ENCODE data around the gene SSTR4.

The SSTR4 gene

DNA sequence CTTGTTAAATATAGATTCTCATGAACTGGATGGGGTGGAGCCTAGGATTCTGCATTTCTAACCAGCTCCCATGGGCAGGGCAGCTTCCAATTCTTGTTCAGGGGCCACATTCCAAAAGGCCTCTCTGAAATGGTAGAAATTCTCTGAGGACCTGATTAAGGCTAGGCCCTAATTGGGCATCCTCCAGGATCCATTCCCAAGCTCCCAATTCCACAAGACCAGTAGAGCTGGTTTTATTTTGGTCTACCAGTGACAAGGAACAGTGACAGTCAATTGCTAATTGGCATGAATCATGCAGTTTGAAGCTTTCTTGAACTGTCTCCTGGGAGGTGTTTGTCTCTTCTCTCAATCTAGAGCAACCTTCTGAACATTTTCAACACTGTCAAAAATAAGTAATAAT, 11.3 kb downstream of the SSTR4 start:
- no peak for DNase-seq

DNA sequence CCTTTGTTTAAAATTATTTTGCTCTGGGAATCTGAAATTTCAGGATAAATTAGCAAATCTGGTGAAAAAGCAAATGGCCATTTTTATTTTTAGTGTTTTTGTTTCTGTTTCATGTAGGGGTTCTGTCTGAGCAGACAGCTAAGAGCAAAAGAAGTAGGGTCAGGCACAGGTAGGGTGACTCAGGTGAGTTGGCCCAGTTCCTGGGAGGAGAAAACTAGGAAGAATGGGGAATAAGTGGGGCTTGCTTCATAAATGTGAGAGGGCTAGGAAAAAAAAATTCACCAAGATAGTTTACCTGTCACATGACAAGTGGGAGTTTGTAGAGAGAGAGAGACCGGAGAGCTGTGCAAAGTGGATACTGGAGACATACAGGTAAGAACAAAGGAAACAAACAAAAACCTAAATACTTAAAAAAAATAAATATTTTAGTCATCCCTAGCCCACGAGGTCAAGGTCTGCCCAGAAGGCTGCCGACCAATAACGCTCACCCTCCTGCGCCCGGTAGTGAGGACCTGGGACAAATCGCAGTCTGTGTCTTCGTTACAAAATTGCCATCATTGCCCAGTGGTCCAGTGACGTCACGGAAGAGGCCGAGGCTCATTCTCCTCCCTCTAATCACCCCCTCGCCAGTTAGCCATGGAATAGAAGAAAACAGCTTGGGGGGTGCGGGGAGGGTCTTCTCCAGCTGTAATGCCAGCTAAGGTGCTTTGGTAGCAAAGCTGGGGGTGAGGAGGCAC, 12.1 kb downstream of the SSTR4 start:
- DNase-seq: no peak

DNA sequence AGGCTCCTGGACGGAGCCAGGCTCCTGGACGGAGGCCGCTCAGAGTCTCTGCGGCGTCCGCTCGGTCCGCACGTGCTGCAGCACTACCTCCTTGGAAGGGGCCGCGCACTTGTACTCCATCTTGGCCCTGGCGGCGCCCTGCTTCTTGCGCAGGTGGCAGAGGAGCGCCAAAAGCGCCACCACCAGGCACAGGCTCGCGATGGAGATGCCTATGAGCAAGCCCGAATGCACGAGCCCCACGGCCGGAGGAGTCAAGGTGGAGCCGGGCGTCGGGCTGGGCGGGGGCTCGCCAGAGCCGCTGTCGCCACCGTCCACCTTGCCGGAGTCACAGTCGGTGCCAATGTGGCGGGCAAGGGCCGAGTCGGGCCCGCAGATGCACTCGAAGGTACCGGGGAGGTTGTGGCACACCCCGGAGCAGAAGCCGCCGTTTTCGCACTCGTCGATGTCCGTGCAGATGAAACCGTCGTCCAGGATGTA, 12.7 kb downstream of the SSTR4 start:
- DNase-seq: no peak

DNA sequence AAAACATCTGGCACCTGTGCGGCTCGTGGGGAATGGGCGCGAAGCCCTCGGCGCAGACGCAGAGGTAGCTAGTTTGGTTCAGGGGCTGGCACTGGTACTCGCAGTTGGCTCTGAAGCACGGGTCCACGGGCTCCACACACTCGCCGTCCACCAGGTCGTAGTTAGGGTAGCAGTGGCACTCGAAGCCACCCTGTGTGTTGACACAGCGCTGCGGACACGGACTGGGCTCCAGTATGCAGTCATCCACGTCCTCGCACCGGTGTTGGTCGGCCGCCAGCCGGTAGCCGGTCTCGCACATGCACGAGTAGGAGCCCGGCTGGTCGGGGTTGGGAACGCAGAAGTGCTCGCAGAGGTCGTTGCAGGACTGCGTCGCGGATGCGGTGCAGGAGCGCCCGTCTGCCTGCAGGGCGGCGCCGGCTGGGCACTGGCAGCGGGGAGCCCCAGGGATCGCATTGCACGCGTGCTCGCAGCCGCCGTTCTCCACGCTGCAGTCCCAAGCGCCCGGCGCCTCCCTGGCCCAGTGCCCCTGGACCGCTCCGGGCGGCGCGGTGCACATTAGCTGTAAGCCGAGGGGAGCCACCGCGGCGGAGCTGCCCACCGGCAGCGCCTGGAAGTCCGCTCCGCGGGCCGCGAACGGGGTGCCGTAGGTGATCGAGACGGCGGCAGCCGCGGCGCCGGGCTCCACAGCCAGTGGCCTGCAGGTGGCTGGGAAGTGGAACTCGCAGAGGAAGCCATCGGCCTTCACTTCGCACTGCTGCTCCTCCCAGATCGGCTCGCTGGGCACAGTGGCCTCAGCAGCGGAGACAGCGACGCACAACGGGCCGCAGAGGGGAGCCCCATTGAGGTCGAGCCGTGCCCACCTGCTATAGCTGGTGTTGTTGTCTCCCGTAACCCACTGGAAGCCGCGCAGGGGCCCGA, 13.4 kb downstream of the SSTR4 start:
- no peak for DNase-seq

DNA sequence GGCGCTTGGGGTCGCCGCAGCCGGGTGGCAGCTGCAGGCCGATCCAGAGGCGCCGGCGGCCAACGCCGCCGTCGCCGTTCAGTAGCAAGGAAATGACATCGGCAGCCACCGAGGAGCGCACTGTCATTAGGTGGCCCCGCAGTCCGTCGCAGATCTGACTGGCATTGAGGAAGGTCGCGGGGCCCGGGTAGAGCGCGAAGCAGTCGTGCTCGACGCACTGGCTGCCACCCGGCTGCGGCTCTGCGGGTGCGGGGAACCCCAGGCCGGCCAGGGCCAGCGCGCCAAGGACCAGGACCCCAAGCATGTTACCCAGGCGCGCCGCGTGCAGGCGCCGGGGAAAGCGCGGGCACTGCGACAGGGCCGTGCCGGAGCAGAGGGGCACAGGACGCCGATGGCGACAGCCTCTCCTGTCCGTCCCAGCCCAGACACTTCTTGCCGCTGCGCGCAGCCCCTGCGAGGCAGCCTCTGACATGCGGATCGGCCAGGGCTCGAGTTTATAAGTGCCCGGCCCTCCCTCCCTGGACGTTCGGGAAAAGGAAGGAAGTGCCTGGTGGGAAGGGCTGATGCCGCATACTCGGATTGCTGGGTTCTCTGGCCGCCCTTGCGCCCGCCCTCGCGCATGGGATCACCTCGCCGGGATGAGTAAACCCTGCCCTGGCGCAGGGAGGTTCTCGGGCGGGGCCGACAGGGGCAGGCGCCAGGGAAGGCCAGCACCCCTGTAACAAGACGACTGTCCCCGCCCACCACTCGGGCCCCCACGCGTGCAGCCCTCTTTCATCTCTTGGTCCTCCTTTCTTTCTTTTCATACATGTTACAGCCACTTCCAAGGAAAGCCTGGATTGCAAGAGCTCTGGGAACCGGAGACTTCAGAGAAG, 14.3 kb downstream of the SSTR4 start, which contains the start of gene THBD:
Gene THBD, minus strand, starts transcription at position 472 of the 875 bp plus-strand sequence. Its CDS starts 168 bp downstream, at position 304.
- DNase-seq: no peak

DNA sequence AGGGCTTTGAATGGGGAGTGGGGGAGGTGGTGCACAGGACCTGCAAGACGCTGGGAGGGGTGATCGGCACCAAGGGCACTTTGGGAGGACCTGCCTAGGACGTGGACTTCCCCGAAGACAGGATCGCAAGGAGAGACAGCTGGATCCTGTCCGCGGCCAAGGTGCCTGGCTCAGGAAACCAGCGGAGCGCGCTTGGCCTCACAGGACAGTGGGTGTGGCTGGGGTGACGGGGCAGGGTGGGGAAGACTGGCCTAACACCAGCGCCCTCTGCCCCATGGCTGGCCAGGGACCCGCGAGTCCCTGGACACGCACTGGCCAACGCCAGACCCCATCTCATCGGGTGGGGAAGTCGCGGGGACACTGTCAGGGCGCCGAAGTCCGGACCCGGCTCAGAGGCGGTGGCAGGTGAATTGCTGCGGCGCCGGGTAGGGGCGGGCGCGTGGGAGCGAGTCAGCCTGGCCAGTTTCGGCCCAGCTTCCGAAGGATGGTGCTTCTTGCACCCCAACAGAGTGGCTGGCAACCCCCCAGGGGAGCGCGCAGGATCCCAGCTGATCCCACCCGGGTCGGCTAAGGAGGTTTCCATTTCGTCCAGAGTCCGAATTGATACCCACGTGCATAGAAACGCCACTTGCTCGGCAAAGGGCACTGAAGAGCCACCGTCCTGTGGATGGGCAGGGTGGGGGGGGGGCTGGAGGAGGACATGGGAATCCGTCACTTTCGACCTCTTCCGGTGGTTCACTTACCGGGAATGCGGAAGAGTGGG, 15.1 kb downstream of the SSTR4 start:
- no peak for DNase-seq

DNA sequence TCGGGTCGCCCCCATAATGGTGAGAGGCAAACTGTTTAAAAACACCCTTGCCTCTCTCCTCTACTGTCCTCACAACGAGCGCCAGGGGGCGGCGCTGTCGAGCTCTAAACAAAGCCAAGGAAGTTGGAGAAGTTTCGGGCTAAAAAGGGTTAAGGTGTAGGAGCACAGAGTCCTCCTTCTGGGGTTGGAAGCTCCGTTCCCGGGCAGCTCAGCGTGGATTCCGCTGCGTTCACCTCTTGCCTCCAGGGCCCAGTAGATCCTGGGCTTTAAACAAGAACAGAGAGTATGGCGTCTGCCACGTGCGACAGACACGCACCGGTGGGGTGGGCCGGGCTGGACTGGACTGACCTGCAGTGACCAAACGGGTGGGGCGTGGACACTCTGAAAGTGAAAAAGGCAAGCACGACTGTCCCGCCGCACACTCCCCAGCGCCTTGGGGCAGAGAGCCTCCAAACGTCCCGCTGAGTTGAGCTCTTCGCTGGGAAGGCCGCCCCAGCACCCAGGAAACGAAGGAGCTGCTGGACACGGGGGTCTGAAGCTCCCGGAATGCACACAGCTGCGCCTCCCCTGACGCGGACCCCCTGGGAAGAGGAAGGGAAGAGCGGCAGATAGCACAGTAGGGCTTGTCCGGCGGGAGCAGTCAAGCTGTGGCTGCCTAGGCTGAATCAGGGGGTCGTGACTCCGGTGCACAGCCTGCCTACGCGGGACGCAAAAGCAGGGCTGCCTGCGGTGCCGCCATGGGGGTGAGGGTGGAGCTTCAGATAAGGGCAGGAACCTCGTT, 15.9 kb downstream of the SSTR4 start:
- DNase-seq: no peak

DNA sequence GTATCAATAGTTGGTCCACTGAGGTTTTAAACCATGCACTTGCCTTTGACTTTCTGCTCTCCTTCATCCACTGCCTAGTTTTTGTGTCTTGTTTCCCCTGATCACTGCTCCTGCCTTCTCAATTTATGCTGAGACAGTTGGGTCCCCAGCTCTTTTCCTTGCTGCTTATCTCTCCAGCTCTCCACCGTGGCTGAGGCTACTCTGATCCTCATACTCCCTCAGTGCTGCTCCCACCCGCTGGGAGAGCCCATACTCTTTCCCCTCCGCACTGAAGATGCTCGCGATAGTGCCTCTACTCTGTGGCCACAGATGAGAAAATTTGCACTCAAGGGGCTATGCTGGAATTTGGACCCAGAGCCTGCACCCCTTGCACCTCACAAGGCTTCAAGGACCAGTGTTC, 17.8 kb downstream of the SSTR4 start:
- no peak for DNase-seq

DNA sequence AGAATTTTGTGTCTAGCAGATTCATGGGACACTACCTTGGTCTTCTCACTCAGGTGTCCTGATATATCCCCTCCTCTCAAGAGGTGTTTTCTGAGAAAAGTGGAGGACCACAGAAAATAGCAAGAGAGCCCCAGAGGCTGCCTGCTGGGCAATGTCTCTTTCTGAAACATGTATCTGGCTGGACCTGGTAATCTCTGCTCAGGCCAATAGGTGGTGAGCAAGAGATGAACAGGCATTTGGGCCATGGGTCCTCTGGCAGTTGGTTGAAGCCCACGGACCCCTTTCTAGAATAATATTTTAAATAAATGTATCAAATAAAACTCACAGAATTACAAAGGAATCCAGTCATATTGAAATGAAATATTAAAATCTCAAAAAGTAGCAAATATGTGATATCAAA, 23.1 kb downstream of the SSTR4 start:
- DNase-seq: no peak

DNA sequence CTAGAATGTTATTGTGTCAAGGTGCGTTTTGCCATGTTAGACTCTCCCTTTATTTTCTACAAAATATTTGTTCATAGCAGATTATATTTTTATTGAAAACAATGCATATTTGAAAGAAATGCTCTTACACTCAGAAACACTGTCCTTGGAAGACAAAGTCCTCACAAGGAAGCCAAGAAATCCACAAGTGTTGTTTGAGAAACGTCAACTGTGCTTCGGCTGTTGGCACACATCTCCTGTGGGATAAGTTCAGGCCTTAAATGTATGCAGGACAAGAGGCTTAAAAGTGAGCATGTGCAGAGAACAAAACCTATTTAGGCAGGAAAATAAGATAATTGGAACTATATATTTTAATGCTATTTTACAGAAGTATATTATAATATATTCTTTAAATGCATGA, 23.9 kb downstream of the SSTR4 start:
- no peak for DNase-seq

DNA sequence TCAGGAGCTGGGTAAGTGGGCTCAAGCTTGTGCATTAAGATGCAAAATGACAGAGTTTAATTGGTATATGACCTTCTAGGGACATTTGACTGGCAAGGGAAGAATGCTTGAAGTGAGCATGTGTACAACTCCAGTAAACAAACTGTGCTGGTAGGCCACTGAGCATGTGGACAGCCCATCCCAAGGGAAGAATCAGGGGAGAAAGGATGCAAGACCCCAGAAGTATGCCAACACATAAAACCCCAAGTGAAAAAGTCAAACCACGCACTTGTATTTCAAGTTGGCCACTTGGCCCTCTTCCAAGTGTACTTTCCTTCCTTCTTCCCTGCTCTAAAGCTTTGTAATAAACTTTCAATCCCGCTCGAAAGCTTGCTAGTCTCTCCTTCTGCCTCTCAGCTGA, 24.7 kb downstream of the SSTR4 start:
- no peak for DNase-seq

DNA sequence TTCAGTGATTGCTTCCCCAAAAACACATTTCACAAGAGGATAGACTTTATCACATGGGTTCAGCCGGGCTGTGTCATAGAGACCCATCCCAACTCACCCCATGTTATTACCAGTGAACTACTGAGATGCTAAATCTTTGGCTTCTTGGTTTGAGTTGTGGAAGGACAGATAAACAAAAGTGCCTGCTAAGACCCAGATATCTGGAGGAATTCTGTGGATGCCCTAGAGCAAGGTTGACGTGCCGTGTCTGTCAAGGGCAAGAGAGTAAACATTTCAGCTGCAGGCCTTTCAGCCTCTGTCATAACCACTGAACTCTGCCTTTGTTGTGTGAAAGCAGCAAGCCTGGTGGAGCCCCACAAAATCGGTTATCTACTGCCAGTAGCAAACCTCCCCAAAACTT, 25.5 kb downstream of the SSTR4 start:
- DNase-seq: no peak

DNA sequence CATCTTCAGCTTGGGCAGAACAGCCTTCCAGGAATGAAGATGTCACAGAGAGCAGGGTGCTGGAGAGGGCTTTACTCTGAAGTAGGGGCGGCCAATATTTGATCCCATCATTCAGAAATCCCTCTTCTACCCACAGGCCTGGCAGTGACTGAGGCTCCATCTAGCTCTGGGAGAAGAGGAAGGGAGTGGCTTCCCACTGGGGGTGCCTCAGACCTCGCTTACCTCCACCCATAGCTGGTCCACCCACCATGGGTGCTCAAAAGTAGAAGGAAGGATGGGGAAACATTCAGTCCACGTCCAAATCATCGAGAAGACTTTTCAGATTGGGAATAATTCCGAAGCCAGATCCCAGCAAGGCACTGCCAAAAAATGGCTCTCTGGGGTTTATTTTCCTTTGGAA, 26.1 kb downstream of the SSTR4 start:
- DNase-seq: no peak

DNA sequence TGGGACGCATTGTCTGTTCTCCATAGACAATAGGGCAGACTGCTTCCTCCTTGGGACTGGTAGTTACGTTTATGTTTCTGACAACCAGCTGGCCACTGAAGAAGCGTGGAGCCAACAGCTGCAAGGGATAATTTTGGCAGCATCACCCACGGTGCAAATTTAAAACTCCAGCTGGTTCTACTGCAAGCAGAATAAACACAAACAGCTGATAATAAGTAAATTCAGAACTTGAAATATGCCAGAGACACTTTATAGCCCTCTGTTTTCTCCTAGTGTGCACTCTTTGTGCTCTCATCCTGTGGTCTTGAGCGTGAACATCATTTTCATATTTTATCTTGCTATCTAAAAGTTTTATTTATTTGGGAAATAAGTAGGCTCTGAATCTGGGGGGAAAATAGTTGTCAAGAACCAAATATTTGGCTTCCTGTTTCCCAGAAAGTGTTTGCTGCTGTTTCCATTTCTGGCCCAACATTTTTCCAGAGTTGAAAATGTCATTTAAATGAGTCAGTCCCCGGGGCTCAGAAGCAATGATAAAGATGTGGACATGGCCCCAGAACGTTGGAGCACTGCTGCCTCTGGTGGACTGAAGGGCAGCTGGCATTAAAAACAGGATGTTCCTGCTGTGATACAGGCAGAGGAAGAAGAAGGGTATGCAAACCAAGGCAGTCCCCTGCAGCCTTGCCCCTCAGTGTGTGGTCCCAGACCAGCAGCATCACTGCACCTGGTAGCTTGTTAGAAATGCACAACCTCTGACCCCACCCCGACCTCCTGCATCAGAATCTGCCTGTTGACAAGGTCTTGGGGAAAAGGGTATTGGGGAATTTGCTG, 26.8 kb downstream of the SSTR4 start:
- DNase-seq: no peak

DNA sequence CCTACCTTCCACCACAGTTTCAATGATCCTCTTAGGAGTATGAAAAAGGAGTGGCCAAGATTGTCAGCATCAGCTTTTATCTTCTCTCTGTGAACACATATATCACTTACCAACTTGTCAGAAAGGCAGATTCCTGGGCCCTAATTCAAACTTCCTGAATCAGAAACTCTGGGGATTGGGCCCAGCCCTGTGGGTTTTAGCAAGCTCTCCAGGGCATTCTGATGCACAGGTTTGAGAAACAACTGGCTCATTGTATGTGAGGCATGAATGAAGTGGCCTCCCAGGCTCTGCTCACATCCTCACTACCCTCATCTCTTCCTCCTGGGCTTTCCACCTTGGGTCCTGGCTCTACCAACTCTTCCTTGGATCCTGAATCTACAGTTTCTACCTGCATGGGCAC, 27.5 kb downstream of the SSTR4 start:
- no peak for DNase-seq

DNA sequence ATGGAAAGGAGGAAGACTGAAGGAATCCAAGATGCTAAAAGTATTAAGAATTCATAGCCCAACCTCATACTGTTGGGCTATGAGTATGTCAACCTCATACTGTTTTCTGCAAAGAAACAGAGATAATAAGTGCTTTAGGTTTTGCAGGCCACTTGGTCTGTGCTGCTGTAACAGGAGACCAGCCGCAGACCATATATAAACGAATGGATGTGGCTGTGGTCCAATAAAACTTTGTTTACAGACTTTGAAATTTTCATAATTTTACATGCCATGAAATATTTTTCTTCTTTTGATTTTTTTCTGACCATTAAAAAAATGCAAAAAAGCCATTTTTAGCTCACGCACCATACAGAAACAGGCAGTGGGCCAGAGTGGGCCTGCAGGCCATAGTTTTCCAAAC, 28.1 kb downstream of the SSTR4 start:
- no peak for DNase-seq

DNA sequence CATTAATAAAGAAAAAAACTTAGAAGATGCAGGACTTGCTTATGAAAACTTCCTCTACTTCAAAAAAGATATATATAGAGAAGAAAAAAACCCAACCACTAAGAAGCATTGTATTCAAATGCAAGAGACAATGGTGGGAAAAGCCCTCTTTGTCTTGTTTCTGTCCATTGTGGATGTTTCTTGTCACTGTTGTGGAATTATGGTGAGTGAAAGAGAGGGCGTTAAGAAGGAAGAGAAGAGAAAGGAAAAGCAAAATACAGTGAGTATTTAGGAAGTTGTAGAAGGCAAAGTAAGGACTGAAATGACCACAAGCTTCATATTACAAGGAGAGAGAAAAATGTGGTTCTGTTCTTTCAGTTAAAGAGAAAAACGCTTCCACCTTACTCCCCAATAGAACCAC, 28.5 kb downstream of the SSTR4 start:
- DNase-seq: no peak

DNA sequence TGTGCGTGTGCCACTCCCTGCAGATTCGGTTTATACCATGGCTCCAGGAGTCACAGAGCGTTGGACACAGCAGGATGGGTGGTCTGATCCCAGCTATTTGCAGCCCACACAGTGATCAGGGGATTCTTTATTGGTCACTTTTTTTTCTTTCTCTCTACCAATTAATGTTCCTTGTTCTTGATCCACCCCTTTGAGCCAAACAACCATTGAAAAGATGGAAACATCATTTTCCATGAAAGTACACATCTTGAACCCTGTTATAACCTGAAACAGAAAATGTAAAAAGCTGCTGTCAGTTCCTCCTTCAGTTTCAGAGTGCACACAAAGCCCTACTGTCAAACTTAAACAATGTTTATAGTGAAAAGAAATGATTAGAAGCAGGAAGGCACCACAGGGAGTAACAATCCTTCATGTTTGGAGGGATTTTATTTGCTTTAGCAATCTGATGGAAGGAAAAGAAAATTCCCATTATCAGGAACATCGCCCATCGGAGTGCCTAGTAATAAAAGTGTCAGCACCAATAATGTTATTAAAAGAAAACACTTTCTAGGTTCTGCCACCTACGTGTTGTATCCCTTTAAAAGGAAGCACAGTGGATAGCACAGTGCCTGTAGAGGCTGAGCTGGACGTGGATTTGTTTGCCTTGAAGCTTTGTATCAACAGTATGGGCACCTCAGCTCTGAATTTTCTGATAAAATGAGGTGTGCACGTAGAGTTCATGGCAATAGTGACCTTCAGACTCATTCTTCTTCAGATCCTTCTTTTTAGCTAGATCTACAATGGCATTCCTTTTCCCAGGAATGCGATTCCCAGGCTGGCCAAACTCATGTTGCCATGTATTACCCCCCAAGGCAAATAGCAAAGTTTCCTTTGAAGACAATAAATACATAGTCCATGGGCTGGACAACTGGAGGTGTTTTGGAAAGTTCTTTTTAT, 30.4 kb downstream of the SSTR4 start:
- DNase-seq: no peak

DNA sequence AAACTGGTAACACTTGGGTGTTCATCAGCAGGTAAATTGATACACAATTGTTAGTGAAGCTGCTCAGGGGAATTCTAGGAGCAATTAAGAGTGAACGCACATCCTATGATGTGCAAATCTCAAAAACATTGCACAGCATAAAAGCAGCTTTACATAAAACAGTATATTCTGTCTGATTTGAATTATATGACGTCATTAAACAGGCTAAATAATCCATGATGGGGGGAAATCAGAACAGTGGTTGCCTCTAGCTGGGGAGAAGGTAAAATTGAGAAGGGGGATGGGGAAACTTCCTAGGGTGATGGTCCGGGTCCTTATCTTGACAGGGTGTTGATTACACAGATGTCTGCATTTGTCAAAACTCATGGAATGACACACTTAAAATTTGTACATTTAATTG, 31.7 kb downstream of the SSTR4 start:
- no peak for DNase-seq
